C1 segment of cervical spinal cord (tissue), 14 donors: ENCODE results near the gene TUBD1.
"Not testable (repeated sequence)": the region's sequence is repeated elsewhere in the genome, so short reads cannot be mapped to it uniquely, and the experiment has no call there.

Experiments
- DNase-seq, 14 donors: peaks; one replicate each; lab custom pipeline; 2025; lab: John Stamatoyannopoulos, UW

TUBD1 gene

GRCh38 chr17:59876107-59876506 lies 16.6 kb downstream of the TUBD1 start:
- DNase-seq: no peak

GRCh38 chr17:59874376-59874775 lies 18.4 kb downstream of the TUBD1 start:
- no peak for DNase-seq

- DNase-seq: not testable (repeated sequence)
Observed at GRCh38 chr17:59873414-59873813, 19.3 kb downstream of the TUBD1 start.

- DNase-seq: no peak
Observed at GRCh38 chr17:59872351-59872750, 20.4 kb downstream of the TUBD1 start.

GRCh38 chr17:59870482-59870881 lies 22.3 kb downstream of the TUBD1 start:
- DNase-seq: no peak

- no peak for DNase-seq
Observed at GRCh38 chr17:59869941-59870218, 22.9 kb downstream of the TUBD1 start.

GRCh38 chr17:59863616-59864015 lies 29.1 kb downstream of the TUBD1 start:
- no peak for DNase-seq

GRCh38 chr17:59859444-59860025 lies 33.2 kb downstream of the TUBD1 start:
- no peak for DNase-seq

- DNase-seq: no peak
Observed at GRCh38 chr17:59858932-59859331, 33.8 kb downstream of the TUBD1 start.

- no peak for DNase-seq
Observed at GRCh38 chr17:59858167-59858816, 34.5 kb downstream of the TUBD1 start.

GRCh38 chr17:59856859-59857794 lies 35.6 kb downstream of the TUBD1 start:
- DNase-seq: no peak

- not testable (repeated sequence) for DNase-seq
Observed at GRCh38 chr17:59853919-59854729, 38.6 kb downstream of the TUBD1 start.

- DNase-seq: no peak
Observed at GRCh38 chr17:59853168-59853918, 39.4 kb downstream of the TUBD1 start.

- not testable (repeated sequence) for DNase-seq
Observed at GRCh38 chr17:59852847-59853167, 39.9 kb downstream of the TUBD1 start.

GRCh38 chr17:59851439-59852375 lies 41.0 kb downstream of the TUBD1 start:
- no peak for DNase-seq

- DNase-seq: not testable (repeated sequence)
Observed at GRCh38 chr17:59850311-59850710, 42.4 kb downstream of the TUBD1 start.

- peak in 1 of 14 donors; percentile 19 for DNase-seq
Observed at GRCh38 chr17:59848778-59849177, 44.0 kb downstream of the TUBD1 start.

- no peak for DNase-seq
Observed at GRCh38 chr17:59848385-59848668, 44.4 kb downstream of the TUBD1 start.

- peak in 5 of 14 donors; percentile 4 to 35 (median 7) for DNase-seq
Observed at GRCh38 chr17:59846394-59847165, 46.2 kb downstream of the TUBD1 start.
